HG03354 (cell line): ENCODE data around the gene PDK3.
A peak's percentile ranks its signal among the peaks of the same experiment; 100 is the strongest.

ENCODE experiments used
- ATAC-seq: cut with Tn5 transposase; IDR thresholded peaks from one replicate; pipeline ENCODE4 v1.9.1; 2021; ENCODE audit warnings: mild to moderate bottlenecking; ENCODE audit not compliant: unreplicated experiment, poor library complexity, severe bottlenecking

PDK3 gene

DNA sequence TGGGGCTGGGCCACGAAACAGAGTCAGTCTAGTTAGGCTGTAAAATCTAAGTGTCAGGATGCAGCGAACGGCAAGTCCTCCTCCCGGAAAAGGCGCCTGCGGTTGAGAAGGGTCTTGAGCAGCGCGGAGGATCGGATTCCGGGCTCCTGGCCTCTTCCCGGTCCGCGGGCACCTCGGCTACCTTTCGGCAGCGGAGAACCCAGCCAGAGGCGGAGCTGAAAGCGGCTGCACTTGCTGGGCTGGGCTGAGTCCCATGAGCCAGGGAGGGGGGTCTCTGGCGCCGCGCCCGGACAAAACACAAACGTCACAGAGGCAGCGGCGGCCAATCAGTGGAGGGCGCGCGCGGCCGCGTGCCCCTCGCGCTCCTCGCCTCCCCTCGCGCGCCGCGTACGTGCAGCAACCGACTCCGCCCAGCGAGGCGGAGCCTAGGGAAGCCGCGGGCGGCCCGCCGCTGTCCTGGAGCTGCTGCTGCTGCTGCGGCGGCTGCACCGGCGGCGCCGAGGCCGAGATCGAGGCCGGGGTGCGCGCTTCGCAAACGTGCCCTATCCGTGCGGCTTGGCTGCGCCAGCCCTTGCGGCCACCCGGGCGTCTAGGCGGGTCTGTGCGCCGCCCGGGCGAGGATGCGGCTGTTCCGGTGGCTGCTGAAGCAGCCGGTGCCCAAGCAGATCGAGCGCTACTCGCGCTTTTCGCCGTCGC is at the start of gene PDK3:
Gene PDK3, plus strand, starts transcription at position 451 of the 696 bp plus-strand sequence. Its CDS starts 170 bp downstream, at position 621.
- ATAC-seq = peak; percentile 95

- ATAC-seq = no peak
These were observed 49.2 kb upstream of the PDK3 start for GRCh38 chrX:24415921-24416320.

DNA sequence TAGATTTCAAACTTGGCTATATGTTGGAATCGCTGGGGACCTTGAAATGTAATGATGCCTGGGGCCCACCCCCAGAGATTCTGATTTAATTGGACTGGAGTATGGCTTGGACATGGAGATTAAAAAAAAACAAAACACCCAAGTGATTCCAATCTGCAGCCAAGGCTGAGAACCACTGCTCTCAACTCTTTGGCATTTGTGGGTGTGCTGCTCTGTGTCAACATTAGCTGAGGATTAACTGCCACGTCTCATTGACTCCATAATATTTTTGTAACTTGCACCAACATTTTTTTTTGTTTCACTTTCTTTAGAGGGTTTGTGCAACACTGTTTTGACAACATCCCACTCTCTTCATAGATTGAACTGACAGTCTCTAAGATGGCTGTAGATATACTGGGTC is 41.1 kb upstream of the PDK3 start:
- no peak for ATAC-seq

DNA sequence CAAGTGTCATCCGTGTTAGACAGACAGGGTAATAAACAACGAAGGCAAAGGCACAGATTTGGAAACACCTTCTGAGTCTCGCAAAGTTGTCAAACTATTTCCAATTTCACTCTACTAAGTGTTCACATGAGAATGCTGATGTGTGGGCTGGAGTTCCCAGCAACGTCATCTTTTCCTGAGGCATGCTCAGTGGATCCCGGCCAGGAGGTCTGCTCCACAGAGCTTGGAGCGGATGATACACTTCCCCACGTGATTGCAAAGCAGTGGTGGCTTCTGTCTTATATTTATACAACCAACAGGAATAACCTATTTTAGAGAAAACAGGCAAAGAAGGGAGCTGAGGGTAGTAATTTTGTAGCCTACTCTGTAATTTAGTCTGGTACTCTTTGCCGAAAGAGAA is 40.1 kb upstream of the PDK3 start:
- no peak for ATAC-seq

DNA sequence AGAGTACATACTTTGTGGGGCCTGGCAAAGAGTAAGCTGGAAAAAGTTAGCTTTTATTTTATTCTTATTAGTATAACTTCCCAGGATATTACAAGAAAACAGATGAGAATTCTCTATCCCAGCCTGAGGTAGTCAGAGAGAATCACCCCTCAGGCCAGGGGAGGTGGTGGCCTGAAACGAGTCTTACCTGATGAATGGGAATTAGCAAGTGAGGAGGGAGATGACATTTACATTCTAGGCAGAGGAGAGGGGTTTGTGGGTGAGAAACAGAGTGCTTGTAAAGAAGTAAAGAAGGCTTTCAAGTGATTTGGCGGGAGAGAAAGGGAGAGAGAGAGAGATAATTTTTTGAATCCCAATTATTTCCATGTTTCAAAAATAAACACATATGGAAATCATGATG is 39.3 kb upstream of the PDK3 start:
- no peak for ATAC-seq

DNA sequence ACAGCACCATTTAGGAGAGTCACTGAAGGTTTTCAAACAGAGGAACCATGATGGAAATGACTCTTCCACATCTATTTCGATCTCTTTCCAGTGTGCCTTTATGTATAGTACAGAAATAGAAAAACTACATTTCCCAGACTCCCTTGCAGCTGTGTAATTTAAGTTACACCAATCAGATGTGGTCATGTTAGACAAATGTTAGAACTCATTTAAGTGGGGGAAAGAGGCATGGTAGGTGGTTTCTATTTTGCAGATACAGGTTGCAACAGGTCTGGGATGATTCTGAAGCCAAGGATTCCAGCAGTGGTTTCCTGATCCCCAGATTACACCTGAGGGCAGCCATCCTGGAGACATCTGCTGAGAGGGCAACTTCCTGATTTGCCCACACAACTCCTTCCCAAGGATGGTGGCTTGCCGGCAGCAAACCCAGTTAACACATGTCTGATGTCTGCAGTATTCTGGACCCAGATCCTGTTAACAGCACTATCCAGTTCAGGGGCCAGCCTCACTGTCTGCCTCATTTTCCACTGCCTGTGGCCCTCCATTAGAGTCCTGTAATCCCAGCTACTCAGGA is 38.7 kb upstream of the PDK3 start:
- ATAC-seq = no peak

- ATAC-seq = no peak
These were observed 38.0 kb upstream of the PDK3 start for GRCh38 chrX:24426921-24427746.

DNA sequence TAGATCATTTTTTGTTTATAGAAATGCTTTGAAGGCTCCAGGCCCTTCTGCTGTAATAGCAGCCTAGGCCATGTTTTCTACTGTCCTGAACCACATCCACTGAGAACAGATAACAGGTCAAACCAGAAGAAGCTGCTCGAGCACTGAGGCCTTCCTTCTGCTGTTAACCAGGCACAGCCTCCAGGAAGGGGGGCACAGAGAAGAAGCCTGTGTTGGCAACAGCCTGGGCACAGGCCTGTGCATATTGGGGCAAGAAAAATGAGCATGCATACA is 37.4 kb upstream of the PDK3 start:
- no peak for ATAC-seq

DNA sequence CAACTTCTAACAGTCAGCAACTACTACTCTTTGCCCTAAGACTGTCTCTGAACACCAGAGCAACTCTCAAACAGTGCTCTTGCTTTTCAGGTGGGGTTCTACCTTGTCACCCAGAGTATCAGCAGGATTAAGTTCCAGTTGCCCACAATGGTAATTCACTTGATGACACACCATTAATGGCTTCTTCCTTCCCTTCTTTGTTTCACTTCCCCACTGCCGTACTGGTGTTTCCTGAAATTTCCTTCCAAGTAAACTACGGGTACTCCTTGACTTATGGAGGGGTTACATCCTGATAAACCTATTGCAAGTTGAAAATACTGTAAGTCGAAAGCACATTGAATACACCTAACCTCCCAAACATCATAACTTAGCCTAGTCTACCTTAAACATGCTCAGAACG is 36.6 kb upstream of the PDK3 start:
- ATAC-seq = no peak

GRCh38 chrX:24435060-24435459 is 30.0 kb upstream of the PDK3 start:
- ATAC-seq = no peak

- ATAC-seq = no peak
These were observed 21.2 kb upstream of the PDK3 start for GRCh38 chrX:24443918-24444317.

DNA sequence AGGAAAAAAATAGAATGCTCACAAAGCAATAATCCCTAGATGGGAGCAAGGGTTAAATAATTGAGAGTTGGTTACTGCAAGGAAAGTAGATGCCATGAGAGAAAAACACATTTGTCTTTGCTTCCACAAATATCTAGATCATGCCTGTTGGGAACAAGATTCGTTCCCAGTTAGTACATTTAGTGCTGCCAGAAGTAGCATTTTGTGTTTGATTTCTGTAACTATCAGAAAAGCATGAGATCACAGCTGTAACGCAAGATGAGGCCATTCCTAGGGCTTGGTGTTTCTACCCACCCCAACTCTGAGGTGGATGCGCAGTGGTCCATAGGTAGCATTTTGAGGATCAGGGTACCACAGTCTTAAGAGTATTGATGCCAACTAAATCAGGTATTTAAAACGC is 20.4 kb upstream of the PDK3 start:
- no peak for ATAC-seq

DNA sequence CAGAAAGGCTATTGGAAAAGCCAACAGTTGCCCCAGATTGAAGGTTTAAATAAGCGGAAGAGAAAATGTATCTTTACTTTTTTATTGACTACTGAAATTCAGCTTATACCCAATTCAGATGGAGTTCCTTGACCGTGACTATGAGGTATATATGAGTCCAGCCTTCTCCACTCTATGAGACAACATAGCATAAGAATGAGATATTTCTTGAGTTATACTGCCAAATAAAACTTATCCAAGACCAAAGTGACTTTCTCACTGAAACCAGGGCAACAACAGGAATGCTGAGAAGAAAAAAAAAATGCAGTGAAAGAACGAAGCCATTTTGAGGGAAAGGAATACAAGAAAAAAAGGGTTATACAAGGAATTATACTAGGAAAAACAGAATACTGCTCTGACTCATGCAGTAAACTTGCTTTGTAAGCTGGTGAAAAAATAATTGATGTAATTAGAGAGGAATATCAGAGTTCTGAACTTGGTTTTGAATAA is 16.3 kb upstream of the PDK3 start:
- no peak for ATAC-seq

DNA sequence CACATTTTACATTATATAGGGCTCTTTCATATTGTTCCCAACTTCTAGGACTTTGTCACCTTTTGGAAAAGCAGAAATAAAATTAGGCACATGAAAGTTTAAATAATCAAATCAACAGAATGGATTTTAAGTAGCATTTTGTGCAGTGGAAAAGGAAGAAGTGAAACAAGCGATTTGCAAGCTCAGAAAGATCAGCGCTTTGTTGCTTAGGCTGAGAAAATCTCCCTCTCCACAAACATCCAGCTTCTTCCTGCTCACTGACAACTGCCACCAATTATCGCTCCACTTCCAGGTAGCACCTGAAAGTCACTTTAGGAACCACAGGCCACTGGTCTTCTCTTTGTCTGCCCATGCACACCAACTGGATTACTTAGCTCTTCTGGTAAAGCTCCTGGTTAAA is 2.0 kb upstream of the PDK3 start:
- no peak for ATAC-seq

GRCh38 chrX:24464498-24464835 is 619 bp upstream of the PDK3 start:
- ATAC-seq = no peak

- peak; percentile 19 for ATAC-seq
These were observed 413 bp downstream of the PDK3 start for GRCh38 chrX:24465532-24465865.

DNA sequence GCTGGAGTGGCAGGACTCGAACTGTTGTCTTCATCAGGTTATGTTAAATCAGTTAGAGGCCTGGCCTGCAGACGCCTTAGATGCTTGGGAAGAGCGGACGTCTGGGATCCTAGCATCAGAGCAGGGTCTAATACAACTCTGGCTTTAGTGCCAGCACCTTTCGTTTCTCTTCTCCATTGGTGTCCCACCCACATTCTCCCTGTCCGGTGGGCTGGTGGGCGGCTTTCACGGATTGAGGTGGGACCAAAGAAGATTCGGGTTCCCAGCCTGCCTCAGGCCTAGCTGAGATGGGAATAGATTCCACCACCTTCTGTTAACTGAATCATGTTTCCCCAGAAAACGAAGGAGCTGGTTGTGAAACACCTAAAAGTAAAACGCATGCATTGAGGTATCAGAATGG is 939 bp downstream of the PDK3 start:
- no peak for ATAC-seq

- no peak for ATAC-seq
These were observed 3.2 kb downstream of the PDK3 start for GRCh38 chrX:24468245-24468644.

DNA sequence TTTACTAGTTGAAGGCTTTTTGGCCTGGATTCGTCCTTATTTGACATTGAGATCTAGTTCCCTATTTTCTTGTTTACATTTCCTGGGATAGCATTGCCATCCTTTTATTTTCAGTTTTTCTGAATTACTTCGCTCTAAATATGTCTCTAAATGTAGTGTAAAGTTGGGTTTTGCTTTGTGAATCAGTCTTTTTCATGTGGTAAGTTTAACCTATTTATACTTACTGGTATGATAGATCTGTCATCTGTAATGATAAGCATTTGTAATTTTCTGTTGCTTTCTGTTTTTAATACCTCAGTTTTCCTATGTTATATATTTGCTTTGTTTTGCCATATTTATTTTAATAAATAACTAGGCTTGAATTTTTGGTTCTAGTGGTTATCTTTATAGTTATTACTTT is 6.7 kb downstream of the PDK3 start:
- ATAC-seq = no peak

- ATAC-seq = no peak
These were observed 10.4 kb downstream of the PDK3 start for GRCh38 chrX:24475480-24475879.

DNA sequence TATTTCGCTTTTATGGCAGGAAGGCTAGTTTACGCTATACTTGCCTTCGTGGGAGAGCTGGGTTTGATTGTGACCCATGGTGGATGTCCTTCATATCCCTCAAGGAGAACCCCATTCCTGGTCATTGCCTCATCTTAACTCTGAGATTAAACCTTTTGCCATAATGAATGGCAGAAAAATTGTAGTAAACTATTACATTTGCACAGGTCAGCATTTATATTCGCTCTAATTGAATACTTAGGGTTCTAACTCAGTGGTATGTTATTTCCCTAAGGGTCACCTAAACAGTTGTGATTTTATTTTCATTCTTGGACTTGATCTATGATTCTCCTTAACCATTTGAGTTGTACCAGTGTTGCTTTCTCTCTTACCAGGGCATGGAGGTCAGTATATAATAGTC is 13.4 kb downstream of the PDK3 start:
- ATAC-seq = no peak
